Loucy (cell line): ENCODE data around the gene H2AZ2.

Experiments
- H2AFZ ChIP-seq: fragments of 200-600 bp; sonication (generic); 2 replicates; pipeline ENCODE4 v1.6.0; 2016; ENCODE audit warnings: antibody characterized with exemption, mild to moderate bottlenecking, low read length, moderate library complexity
- H3F3A ChIP-seq: fragments of 200-600 bp; 2 replicates; pipeline ENCODE4 v1.6.0; 2016; ENCODE audit warnings: antibody characterized with exemption, low read depth, mild to moderate bottlenecking
- H3K27me3 ChIP-seq: fragments of 200-600 bp; sonication (generic); 2 replicates; pipeline ENCODE4 v1.6.1; 2014; ENCODE audit warnings: low read length, mild to moderate bottlenecking; ENCODE audit not compliant: insufficient read depth, poor library complexity, severe bottlenecking
- H3K36me3 ChIP-seq: fragments of 200-600 bp; sonication (generic); 2 replicates; pipeline ENCODE4 v1.6.1; 2016; ENCODE audit warnings: low read length; ENCODE audit not compliant: insufficient read depth
- H3K4me1 ChIP-seq: fragments of 200-600 bp; sonication (generic); 2 replicates; pipeline ENCODE4 v1.5.1; 2014; ENCODE audit warnings: low read length, mild to moderate bottlenecking; ENCODE audit not compliant: insufficient read depth, poor library complexity, severe bottlenecking
- H3K4me2 ChIP-seq: fragments of 200-600 bp; sonication (generic); 2 replicates; pipeline ENCODE4 v1.6.0; 2014; ENCODE audit warnings: antibody characterized with exemption, low read length, low read depth, mild to moderate bottlenecking; ENCODE audit not compliant: poor library complexity, severe bottlenecking
- H3K4me3 ChIP-seq: fragments of 200-600 bp; sonication (generic); 2 replicates; pipeline ENCODE4 v1.5.1; 2014; ENCODE audit warnings: low read length, mild to moderate bottlenecking, mixed read lengths; ENCODE audit not compliant: poor library complexity, severe bottlenecking
- H3K79me2 ChIP-seq: fragments of 200-600 bp; sonication (generic); 2 replicates; pipeline ENCODE4 v1.6.1; 2014; ENCODE audit warnings: low read length; ENCODE audit not compliant: insufficient read depth
- H3K9ac ChIP-seq: fragments of 200-600 bp; sonication (generic); 2 replicates; pipeline ENCODE4 v1.6.0; 2014; ENCODE audit warnings: mild to moderate bottlenecking, low read depth, low read length, moderate library complexity; ENCODE audit not compliant: poor library complexity, severe bottlenecking
- H3K9me2 ChIP-seq: fragments of 200-600 bp; sonication (generic); replicated peaks from 2 replicates; pipeline ENCODE4 v1.6.1; 2016; ENCODE audit warnings: low read depth, low read length, mixed read lengths
- H3K9me3 ChIP-seq: fragments of 200-600 bp; sonication (generic); 2 replicates; pipeline ENCODE4 v1.6.1; 2014; ENCODE audit warnings: mild to moderate bottlenecking, antibody characterized with exemption, low read length, low read depth; ENCODE audit not compliant: insufficient read depth
- H4K20me1 ChIP-seq: fragments of 200-600 bp; sonication (generic); 2 replicates; pipeline ENCODE4 v1.6.0; 2014; ENCODE audit warnings: antibody characterized with exemption, low read length, mild to moderate bottlenecking; ENCODE audit not compliant: insufficient read depth, poor library complexity, severe bottlenecking
- EZH2phosphoT487 ChIP-seq: fragments of 200-600 bp; IDR thresholded peaks from 2 replicates; pipeline ENCODE4 v1.6.1; 2018; ENCODE audit warnings: antibody characterized with exemption, mild to moderate bottlenecking, moderate library complexity, borderline replicate concordance
- TF ChIP-seq, protein P1 (sequence below): fragments of 200-600 bp; sonication (generic); conservative IDR thresholded peaks from 2 replicates; pipeline ENCODE4 v1.5.1; 2014; ENCODE audit warnings: mild to moderate bottlenecking, antibody characterized with exemption, low read length

The H2AZ2 gene

DNA sequence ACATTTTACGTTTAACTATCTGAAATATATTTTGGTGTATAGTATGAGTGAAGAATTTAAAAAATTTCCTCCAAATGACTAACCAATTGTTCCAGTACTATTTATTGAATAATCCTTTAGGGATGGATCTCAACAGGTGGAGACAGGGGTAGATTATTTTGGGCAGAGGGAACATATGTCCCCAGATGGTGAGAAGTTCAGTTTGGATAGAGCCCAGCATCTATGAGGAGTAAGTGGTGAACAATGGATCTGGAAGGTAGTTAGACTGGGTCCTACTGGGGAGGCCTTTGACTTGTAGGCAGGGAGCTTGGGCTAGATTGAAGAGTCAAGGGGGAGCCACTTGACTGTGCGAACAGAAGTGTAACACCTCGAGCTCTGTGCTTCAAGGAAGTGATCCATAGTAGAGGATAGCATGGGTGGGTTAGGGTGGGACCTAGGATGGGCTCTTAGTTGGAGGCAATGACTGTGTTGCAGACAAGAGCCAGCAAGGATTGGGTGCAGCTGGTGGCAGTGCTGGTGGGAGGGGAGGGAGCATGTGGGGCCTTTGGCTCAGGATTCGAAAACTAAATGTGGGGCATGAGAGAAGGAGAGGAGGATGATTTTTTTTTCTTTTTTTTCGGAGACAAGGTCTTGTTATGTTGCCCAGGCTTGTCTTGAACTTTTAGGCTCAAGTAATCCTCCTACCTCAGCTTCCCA lies 41.3 kb upstream of the H2AZ2 start:
- Histone ChIP-seq H3K4me3 (no peak overlapping the region), H3K36me3 (no peaks in the 10 kb centered on the region), H2AFZ (no peak overlapping the region), H3K79me2 (peaks cover 9% of the 10 kb centered on the region), H3K27me3 (no peaks in the 10 kb centered on the region), H3K9me2 (no peaks in the 10 kb centered on the region), H3K9me3 (no peaks in the 10 kb centered on the region), H3K9ac (no peak overlapping the region), H3K4me1 (peaks cover 14% of the 10 kb centered on the region), H3F3A (peaks cover 5% of the 10 kb centered on the region; the same call in 1 of the 2 replicates), H3K4me2 (no peak overlapping the region), H4K20me1 (peaks cover 6% of the 10 kb centered on the region)
- no peak for TF ChIP-seq EZH2phosphoT487
- TF ChIP-seq, protein P1, sequence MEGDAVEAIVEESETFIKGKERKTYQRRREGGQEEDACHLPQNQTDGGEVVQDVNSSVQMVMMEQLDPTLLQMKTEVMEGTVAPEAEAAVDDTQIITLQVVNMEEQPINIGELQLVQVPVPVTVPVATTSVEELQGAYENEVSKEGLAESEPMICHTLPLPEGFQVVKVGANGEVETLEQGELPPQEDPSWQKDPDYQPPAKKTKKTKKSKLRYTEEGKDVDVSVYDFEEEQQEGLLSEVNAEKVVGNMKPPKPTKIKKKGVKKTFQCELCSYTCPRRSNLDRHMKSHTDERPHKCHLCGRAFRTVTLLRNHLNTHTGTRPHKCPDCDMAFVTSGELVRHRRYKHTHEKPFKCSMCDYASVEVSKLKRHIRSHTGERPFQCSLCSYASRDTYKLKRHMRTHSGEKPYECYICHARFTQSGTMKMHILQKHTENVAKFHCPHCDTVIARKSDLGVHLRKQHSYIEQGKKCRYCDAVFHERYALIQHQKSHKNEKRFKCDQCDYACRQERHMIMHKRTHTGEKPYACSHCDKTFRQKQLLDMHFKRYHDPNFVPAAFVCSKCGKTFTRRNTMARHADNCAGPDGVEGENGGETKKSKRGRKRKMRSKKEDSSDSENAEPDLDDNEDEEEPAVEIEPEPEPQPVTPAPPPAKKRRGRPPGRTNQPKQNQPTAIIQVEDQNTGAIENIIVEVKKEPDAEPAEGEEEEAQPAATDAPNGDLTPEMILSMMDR, result no peak

DNA sequence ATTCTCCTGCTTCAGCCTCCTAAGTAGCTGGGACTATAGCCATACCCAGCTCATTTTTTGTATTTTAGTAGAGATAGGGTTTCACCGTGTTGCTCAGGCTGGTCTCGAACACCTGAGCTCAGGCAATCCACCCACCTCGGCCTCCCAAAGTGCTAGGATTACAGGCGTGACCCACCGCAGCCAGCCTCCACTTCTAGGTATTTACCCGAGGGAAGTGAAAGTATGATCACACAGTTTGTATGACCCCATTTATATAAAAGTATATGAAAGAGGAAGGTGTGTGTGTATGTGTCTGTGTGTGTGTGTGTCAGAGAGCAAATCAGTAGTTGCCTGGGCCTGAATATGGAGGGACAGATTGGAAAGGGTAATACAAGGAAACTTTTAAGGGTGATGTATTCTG lies 39.4 kb upstream of the H2AZ2 start:
- no peaks in the 10 kb centered on the region for H3K9me2 ChIP-seq
- H3K27me3 ChIP-seq, result no peaks in the 10 kb centered on the region
- H3K9me3 ChIP-seq, result no peaks in the 10 kb centered on the region
- peaks cover 31% of the 10 kb centered on the region for H3K4me1 ChIP-seq
- H3K36me3 ChIP-seq, result no peaks in the 10 kb centered on the region
- H3K79me2 ChIP-seq, result peaks cover 28% of the 10 kb centered on the region
- no peak overlapping the region for H2AFZ ChIP-seq
- H4K20me1 ChIP-seq, result peaks cover 26% of the 10 kb centered on the region
- no peak overlapping the region for H3K9ac ChIP-seq
- H3K4me2 ChIP-seq, result no peak overlapping the region
- H3K4me3 ChIP-seq, result no peak overlapping the region
- TF ChIP-seq, protein P1, result no peak
- no peak for TF ChIP-seq EZH2phosphoT487
- peaks cover 5% of the 10 kb centered on the region; the same call in 1 of the 2 replicates for H3F3A ChIP-seq

GRCh38 chr7:44885394-44886317 lies 37.8 kb upstream of the H2AZ2 start, which contains the start of gene PURB:
Gene PURB, minus strand, starts transcription at chr7:44885530. Its CDS starts 182 bp downstream, at chr7:44885348.
- Histone ChIP-seq H3K4me2 (peak within 1 kb of the TSS; percentile 98), H2AFZ (peak within 1 kb of the TSS; percentile 68), H3K9ac (peak within 1 kb of the TSS; percentile 98), H3K9me2 (no peaks in the 10 kb centered on the region), H3K79me2 (peaks cover 44% of the 10 kb centered on the region), H3K4me1 (peaks cover 38% of the 10 kb centered on the region), H3F3A (peaks cover 5% of the 10 kb centered on the region; the same call in 1 of the 2 replicates), H3K27me3 (no peaks in the 10 kb centered on the region), H3K4me3 (peak within 1 kb of the TSS; percentile 94), H4K20me1 (peaks cover 42% of the 10 kb centered on the region), H3K9me3 (no peaks in the 10 kb centered on the region), H3K36me3 (no peaks in the 10 kb centered on the region)
- no peak for TF ChIP-seq EZH2phosphoT487
- TF ChIP-seq, protein P1, result no peak
